ENCODE data around the gene SLC35G4. TPM values are rescaled to one million over a fixed set of nuclear protein-coding genes. Genes with fewer than 3 reads are reported as not detected.

SLC35G4 gene
- total RNA-seq, 4 donors from 2014 or later, result not detected

- Histone ChIP-seq H3K27me3 (no peaks in the 10 kb centered on the region), H3K27ac (no peak overlapping the region), H3K9me3 (no peaks in the 10 kb centered on the region), H3K4me1 (no peaks in the 10 kb centered on the region), H3K4me3 (replicated peaks in 1 of 3) (no peak overlapping the region), H3K36me3 (no peaks in the 10 kb centered on the region)
- intact Hi-C loops (cut with DNase I), result no loop called here
- 84 to 91% methylated on average over 10 of the region's 10 CpGs for WGBS, 2 donors
- TF ChIP-seq CTCF (IDR thresholded peaks at IDR 0.05) (no peak), POLR2A (IDR thresholded peaks at IDR 0.05) (no peak)
- no peak for DNase-seq
These were observed 39.3 kb upstream of the SLC35G4 start for GRCh38 chr18:11570073-11570588.

- Histone ChIP-seq H3K36me3 (no peaks in the 10 kb centered on the region), H3K27me3 (no peaks in the 10 kb centered on the region), H3K4me3 (replicated peaks in 1 of 3) (no peak overlapping the region), H3K4me1 (no peaks in the 10 kb centered on the region), H3K27ac (no peak overlapping the region), H3K9me3 (no peaks in the 10 kb centered on the region)
- WGBS, 2 donors, result 82 to 84% methylated on average over 14 of the region's 14 CpGs
- TF ChIP-seq CTCF (IDR thresholded peaks at IDR 0.05) (no peak), POLR2A (IDR thresholded peaks at IDR 0.05) (no peak)
- no peak for DNase-seq
- intact Hi-C loops (cut with DNase I), result no loop called here
These were observed 38.5 kb upstream of the SLC35G4 start for GRCh38 chr18:11570769-11571412.

GRCh38 chr18:11572201-11572600 is 37.2 kb upstream of the SLC35G4 start:
- Histone ChIP-seq H3K27me3 (no peaks in the 10 kb centered on the region), H3K4me1 (no peaks in the 10 kb centered on the region), H3K27ac (no peak overlapping the region), H3K9me3 (no peaks in the 10 kb centered on the region), H3K4me3 (replicated peaks in 1 of 3) (no peak overlapping the region), H3K36me3 (no peaks in the 10 kb centered on the region)
- intact Hi-C loops (cut with DNase I), result no loop called here
- no peak for DNase-seq
- 64 to 88% methylated on average over 9 of the region's 9 CpGs for WGBS, 2 donors
- TF ChIP-seq POLR2A (IDR thresholded peaks at IDR 0.05), result no peak
- TF ChIP-seq CTCF (IDR thresholded peaks at IDR 0.05), result no peak

GRCh38 chr18:11574545-11574944 is 34.9 kb upstream of the SLC35G4 start:
- Histone ChIP-seq H3K27ac (no peak overlapping the region), H3K4me3 (replicated peaks in 1 of 3) (no peak overlapping the region), H3K9me3 (no peaks in the 10 kb centered on the region), H3K4me1 (no peaks in the 10 kb centered on the region), H3K27me3 (no peaks in the 10 kb centered on the region), H3K36me3 (no peaks in the 10 kb centered on the region)
- TF ChIP-seq CTCF (IDR thresholded peaks at IDR 0.05) (no peak), POLR2A (IDR thresholded peaks at IDR 0.05) (no peak)
- intact Hi-C loops (cut with DNase I), result no loop called here
- WGBS, 2 donors, result 75 to 87% methylated on average over 3 of the region's 3 CpGs
- no peak for DNase-seq

GRCh38 chr18:11577271-11578112 is 31.9 kb upstream of the SLC35G4 start:
- H3K4me3 ChIP-seq (replicated peaks in 1 of 3), result no peak overlapping the region
- intact Hi-C loops (cut with DNase I), result no loop called here
- H3K27ac ChIP-seq, result no peak overlapping the region
- no peak for DNase-seq
- no peaks in the 10 kb centered on the region for H3K27me3 ChIP-seq
- H3K9me3 ChIP-seq, result no peaks in the 10 kb centered on the region
- H3K4me1 ChIP-seq, result no peaks in the 10 kb centered on the region
- TF ChIP-seq POLR2A (IDR thresholded peaks at IDR 0.05), result no peak
- TF ChIP-seq CTCF (IDR thresholded peaks at IDR 0.05), result no peak
- WGBS, 2 donors, result 75% methylated on average over 7 of the region's 7 CpGs
- H3K36me3 ChIP-seq, result no peaks in the 10 kb centered on the region

Data from thyroid gland (tissue), 4 donors.